Measurements from ENCODE around the gene RERE.

Gene RERE

GRCh38 chr1:8370046-8370881, 447.2 kb downstream of the RERE start:
- DNase-seq: peak; percentile 42

DNA sequence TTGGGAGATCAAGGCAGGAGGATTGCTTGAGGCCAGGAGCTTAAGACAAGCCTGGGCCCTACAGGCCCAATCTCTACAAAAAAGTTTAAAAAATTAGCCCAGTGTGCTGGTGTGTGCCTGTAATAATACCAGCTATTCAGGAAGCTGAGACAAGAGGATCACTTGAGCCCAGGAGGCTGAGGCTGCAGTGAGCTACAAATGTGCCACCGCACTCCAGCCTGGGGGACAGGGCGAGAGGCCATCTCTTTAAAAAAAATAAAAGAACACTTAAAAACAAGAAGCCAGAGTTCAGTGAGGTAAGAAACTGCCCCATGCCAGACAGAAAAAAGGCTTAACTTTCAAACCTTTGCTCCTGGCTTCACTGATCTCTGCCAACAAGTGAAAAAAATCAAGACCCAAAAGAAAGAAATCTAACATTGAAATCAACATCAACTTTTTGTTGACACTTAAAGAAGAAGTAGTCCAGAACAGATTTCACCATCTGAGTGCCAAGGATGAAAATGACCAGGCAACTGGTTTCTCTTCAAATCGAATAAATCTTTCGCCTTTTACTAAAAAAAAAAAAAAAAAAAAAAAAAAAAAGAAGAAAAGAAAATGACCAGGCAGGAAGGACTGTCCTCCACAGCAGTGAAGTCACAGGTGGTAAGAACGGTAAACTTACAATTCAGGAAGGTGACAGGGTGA, 448.3 kb downstream of the RERE start:
- no peak for DNase-seq

DNA sequence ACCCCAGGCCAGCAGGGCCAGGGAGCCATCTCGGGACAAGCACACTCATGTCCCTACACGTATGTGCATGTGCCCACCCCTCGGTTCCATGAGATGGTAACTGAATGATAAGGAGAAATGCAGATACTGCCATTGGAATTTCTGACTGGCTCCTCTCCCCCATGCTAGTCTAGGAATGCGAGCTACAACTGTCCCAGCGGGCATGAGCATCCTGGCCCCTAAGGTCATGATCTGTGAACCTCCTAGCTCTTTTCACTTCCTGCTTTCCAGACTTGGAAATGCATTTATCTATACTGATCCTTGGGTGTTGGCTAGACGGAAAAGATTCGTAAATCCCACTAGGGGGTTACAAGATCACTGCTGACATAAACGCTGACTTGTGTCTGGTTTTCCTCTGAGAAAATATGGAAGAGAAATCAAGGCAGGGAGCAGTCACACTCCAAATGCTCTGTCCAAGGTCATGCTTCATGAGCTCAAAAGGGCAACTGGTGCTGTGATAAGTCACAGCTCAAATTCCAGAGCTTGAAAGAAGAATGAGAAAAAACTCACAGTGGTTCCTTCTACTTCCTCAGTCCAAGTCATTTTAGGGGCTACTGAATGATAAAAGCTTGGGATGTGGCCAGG, 449.8 kb downstream of the RERE start:
- DNase-seq: no peak

DNA sequence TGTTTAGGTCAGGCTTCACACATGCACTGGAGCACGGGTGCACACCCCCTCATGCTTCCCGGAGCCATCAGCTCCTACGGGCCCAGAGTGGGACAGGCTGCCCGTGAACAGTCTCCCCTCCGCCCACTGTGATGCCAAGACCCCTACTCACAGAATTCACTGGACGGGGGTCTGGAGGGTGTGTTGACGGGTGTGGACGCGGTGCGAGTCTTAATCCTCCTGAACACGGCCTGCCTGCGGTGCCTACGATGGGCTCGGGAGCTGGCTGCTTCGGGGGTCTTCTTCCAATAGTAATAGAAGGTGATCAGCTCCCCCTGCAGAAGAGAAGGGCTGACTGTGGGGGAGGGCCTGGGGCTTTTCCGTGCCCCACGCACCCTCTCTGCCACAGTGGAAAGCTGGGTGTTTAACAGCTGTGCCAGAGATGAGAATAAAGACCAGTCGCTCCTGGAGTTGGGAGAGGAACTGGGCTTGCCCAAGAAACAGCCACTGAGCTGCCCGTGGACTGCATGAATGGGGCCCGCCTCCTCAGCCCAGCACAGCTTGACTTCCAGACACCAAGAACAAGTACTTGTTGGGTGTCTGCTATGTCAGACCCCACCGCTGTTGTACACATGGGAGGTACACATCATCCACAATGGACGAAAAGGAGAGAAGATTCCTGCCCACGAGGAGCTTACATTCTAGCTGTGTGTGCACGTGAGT, 451.6 kb downstream of the RERE start:
- DNase-seq: no peak

DNA sequence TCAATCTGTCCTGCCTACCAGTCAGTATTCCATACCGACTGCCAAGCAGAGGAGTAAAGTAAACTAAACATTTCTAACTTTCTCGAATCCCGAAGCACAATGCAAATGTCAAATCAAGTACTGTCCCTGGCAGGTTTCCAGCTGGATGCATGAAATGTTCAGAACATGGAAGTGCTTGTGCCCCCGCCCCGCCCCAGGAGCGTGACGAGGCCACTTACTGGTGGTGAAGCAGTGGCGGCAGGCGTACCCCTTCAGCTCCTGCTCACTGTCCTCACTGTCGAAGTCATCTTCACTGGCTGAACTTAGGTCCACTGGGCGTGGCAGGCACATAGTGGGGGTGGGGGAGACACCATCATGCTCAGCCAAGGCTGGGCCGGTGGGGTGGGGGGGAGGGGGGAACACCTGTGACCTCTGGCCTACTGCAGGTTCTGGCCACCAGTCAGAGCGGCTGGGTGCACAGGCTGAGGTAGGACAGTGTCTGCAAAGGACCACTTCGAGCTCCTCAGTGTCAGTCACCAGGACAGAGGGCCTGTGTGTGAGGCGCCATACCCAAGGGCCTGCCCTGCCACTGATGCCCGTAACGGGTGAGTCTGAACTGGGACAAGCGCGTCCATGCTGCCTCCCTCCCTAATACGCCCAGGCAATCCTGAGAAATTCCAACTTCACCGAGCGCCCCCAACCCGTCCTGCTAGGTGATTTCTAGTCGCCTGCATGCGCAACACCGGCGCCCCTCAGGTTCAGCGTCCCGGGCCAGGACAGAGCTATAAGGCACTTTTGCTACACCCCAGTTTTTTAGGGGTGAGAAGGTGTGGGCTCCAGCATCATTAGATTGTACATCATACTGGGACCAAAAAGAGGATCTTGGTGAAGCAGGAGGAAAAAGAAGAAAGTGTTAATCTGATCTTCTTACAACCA, 452.7 kb downstream of the RERE start:
- DNase-seq: no peak

GRCh38 chr1:8363767-8364301, 453.6 kb downstream of the RERE start:
- no peak for DNase-seq

- no peak for DNase-seq
These were observed 454.2 kb downstream of the RERE start for GRCh38 chr1:8363186-8363766.

DNA sequence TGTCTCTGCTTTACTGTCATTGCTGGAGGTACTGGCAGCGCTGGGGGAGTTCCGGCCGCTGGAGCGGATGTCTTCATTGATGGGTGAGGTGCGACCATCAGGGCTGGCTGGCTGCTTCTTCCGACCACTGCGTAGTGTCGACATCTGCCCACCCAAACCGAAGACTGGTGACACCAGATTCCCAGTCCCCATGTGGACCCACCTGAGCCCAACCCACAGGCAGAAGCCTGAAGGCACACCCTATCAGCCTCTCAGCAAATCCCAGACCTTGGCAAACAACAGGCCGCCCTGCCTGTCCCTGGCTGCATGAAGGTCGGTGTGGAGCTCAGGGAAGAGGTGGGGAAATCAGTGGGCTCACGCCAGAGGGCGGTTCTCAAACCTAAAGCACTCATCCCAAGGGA, 454.7 kb downstream of the RERE start:
- no peak for DNase-seq

GRCh38 chr1:8361198-8361849, 456.1 kb downstream of the RERE start:
- no peak for DNase-seq

- DNase-seq: no peak
These were observed 456.8 kb downstream of the RERE start for GRCh38 chr1:8360493-8361197.

GRCh38 chr1:8359617-8360481, 457.6 kb downstream of the RERE start:
- no peak for DNase-seq

GRCh38 chr1:8358897-8359616, 458.4 kb downstream of the RERE start:
- no peak for DNase-seq

- DNase-seq: no peak
These were observed 459.1 kb downstream of the RERE start for GRCh38 chr1:8358241-8358896.

DNA sequence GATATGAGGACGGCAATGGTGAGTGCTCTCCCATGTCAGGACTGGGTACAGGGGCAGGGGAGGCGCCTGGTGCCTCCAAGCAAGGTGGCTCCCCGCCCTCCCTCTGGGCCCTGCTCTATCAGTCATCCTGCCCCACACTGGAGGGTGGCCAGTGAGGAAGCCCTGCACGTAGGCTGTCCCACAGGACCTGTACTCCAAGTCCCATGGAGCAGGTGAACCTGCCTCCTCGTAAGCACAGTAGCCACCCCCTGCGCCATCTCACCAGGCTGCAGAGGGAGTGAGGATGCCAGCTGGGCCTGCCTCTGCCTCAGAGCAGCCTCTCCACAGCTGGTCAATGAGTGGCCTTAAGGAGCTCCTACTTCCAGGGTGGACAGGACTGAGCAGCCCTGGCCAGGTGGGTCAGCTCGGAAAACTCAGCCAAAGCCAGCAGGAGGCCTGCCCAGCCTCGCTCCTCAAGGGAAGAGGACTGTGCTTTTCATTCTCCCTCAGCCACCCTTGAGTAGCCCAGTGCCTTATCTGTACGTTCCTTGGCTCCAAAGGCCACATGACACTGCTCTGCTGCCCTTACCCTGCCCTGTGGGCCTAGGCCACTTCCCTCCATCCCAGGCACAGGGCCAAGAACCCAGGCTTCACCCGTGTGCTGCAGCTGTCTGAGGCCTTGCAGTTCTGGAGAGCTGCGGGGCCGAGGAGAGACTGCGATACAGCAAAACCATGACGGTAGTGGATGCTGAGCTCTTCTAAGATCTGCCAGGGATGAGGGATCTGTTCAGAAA, 459.9 kb downstream of the RERE start:
- DNase-seq: no peak

- no peak for DNase-seq
These were observed 460.9 kb downstream of the RERE start for GRCh38 chr1:8356256-8357209.
